Liver (tissue), 9 donors: ENCODE results near the gene INPP4B. TPM values are rescaled to one million over a fixed set of nuclear protein-coding genes. Genes with fewer than 3 reads are reported as not detected.

ENCODE experiments used
- DNase-seq: peaks from one replicate; pipeline ENCODE4 v3.0.0-alpha.2; 2017; ENCODE audit warnings: low spot score
- H3K27ac ChIP-seq, 2 donors: one replicate each; pipeline ENCODE4 v1.7.0; 2013; ENCODE audit warnings: inconsistent platforms in 2 of 2, low read length in 2 of 2, control low read depth in 1 of 2, low read depth in 1 of 2, mild to moderate bottlenecking in 1 of 2
- H3K27me3 ChIP-seq, 4 donors: one replicate each; pipeline versions ENCODE4 v1.6.1 to v1.7.0; 2013; ENCODE audit warnings: low read length in 3 of 4, inconsistent platforms in 1 of 4, mild to moderate bottlenecking in 1 of 4, moderate library complexity in 1 of 4; ENCODE audit not compliant: control insufficient read depth in 4 of 4, insufficient read depth in 4 of 4
- H3K36me3 ChIP-seq, 4 donors: one replicate each; pipeline versions ENCODE4 v1.6.1 to v1.7.0; 2013; ENCODE audit warnings: low read length in 3 of 4, mild to moderate bottlenecking in 3 of 4, low read depth in 1 of 4, moderate library complexity in 1 of 4; ENCODE audit not compliant: control insufficient read depth in 4 of 4, insufficient read depth in 3 of 4
- H3K4me1 ChIP-seq, 4 donors: one replicate each; pipeline versions ENCODE4 v1.6.1 to v1.7.0; 2013; ENCODE audit warnings: low read length in 3 of 4, mild to moderate bottlenecking in 3 of 4, moderate library complexity in 1 of 4; ENCODE audit not compliant: control insufficient read depth in 4 of 4, insufficient read depth in 4 of 4
- H3K4me3 ChIP-seq, 3 donors: one replicate each; pipeline versions ENCODE4 v1.6.1 to v1.7.0; 2013; ENCODE audit warnings: low read length in 3 of 3, control low read depth in 1 of 3, low read depth in 1 of 3, mild to moderate bottlenecking in 1 of 3
- H3K9ac ChIP-seq, 2 donors: one replicate each; pipeline ENCODE4 v1.7.0; 2013; ENCODE audit warnings: low read length in 2 of 2, mild to moderate bottlenecking in 2 of 2, moderate library complexity in 2 of 2, control low read depth in 1 of 2, low read depth in 1 of 2
- H3K9me3 ChIP-seq, 4 donors: one replicate each; pipeline versions ENCODE4 v1.6.1 to v1.7.0; 2013; ENCODE audit warnings: low read length in 3 of 4; ENCODE audit not compliant: control insufficient read depth in 4 of 4
- ATF3 ChIP-seq: IDR thresholded peaks from 2 replicates; pipeline ENCODE4 v1.6.1; 2016; ENCODE audit warnings: antibody characterized with exemption
- CTCF ChIP-seq: fragments of 150-350 bp; IDR thresholded peaks from 2 replicates; pipeline ENCODE4 v1.5.1; 2017; ENCODE audit warnings: improper control_type of control experiment, low read depth, low read length; ENCODE audit not compliant: missing input control
- EGR1 ChIP-seq, 2 donors: IDR thresholded peaks; 2 replicates each; pipeline ENCODE4 v1.6.1; 2016 to 2018; ENCODE audit warnings: antibody characterized with exemption in 2 of 2, low read depth in 2 of 2
- FOXA1 ChIP-seq: IDR thresholded peaks from 2 replicates; pipeline ENCODE4 v1.6.1; 2016; ENCODE audit warnings: antibody characterized with exemption
- FOXA2 ChIP-seq: IDR thresholded peaks from 2 replicates; pipeline ENCODE4 v1.6.1; 2016; ENCODE audit warnings: antibody characterized with exemption
- HNF4G ChIP-seq: IDR thresholded peaks from 2 replicates; pipeline ENCODE4 v1.6.1; 2016; ENCODE audit warnings: antibody characterized with exemption
- JUND ChIP-seq, 2 donors: IDR thresholded peaks; 2 replicates each; pipeline ENCODE4 v1.6.1; 2016; ENCODE audit warnings: antibody characterized with exemption in 2 of 2
- NR2F2 ChIP-seq: IDR thresholded peaks from 2 replicates; pipeline ENCODE4 v1.6.1; 2016; ENCODE audit warnings: antibody characterized with exemption
- RAD21 ChIP-seq, 2 donors: IDR thresholded peaks; 2 replicates each; pipeline ENCODE4 v1.6.1; 2016; ENCODE audit warnings: antibody characterized with exemption in 2 of 2, mild to moderate bottlenecking in 2 of 2
- RXRA ChIP-seq, 2 donors: IDR thresholded peaks; 2 replicates each; pipeline ENCODE4 v1.6.1; 2017 to 2018; ENCODE audit warnings: antibody characterized with exemption in 2 of 2, mild to moderate bottlenecking in 1 of 2
- SP1 ChIP-seq: IDR thresholded peaks from 2 replicates; pipeline ENCODE4 v1.6.1; 2018; ENCODE audit warnings: antibody characterized with exemption, mild to moderate bottlenecking
- TAF1 ChIP-seq: conservative IDR thresholded peaks from 2 replicates; pipeline ENCODE4 v1.6.1; 2016; ENCODE audit warnings: antibody characterized with exemption, mild to moderate bottlenecking
- YY1 ChIP-seq: IDR thresholded peaks from 2 replicates; pipeline ENCODE4 v1.6.1; 2016; ENCODE audit warnings: antibody characterized with exemption, mild to moderate bottlenecking
- ZBTB33 ChIP-seq: IDR thresholded peaks from 2 replicates; pipeline ENCODE4 v1.6.1; 2016; ENCODE audit warnings: antibody characterized with exemption
- WGBS: extraction: QIAGEN DNeasy Blood & Tissue Kit; methylation state at CpG from one replicate; pipeline ENCODE4 v1.1.7; 2013; 5-methylcytosine and 5-hydroxymethylcytosine counted together
- polyA plus RNA-seq, 2 donors: library from polyadenylated mRNA; stranded (reverse) in 1 of 2; unstranded in 1 of 2; fragments of 200-250 nt in 1 of 2; fragments of >200 nt in 1 of 2; fragmentation: Nextera tagmentation in 1 of 2; extraction: Ambion mirVana in 1 of 2; gene quantifications; one replicate each; pipeline versions ENCODE4 v1.2.1 to v1.2.3, GENCODE V29; 2013 to 2015
- total RNA-seq, 2 donors: library from RNA; depleted of rRNA; stranded (reverse); fragments of >200 nt; gene quantifications; one replicate each; pipeline ENCODE4 v1.2.3, GENCODE V29; 2014
- TF ChIP-seq, protein P1 (sequence below): IDR thresholded peaks from 2 replicates; pipeline ENCODE4 v1.6.1; 2016; ENCODE audit warnings: antibody characterized with exemption
- TF ChIP-seq, protein P2 (sequence below): IDR thresholded peaks from 2 replicates; pipeline ENCODE4 v1.6.1; 2016; ENCODE audit warnings: antibody characterized with exemption, mild to moderate bottlenecking
- donor health status: healthy.
- donor health status: healthy.
- donor health status: healthy.
- donor health status: healthy.
- donor health status: healthy.

Gene INPP4B
- total and polyA plus RNA-seq, 4 donors = 0.43 to 2.8 (median 1.6) TPM

GRCh38 chr4:142168181-142168580, 677.9 kb downstream of the INPP4B start:
- H3K36me3 ChIP-seq = no peaks in the 10 kb centered on the region
- no peaks in the 10 kb centered on the region for H3K4me1 ChIP-seq
- no peaks in the 10 kb centered on the region for H3K9me3 ChIP-seq
- DNase-seq = no peak
- no peak overlapping the region for H3K27ac ChIP-seq
- no peak overlapping the region for H3K9ac ChIP-seq
- H3K27me3 ChIP-seq = no peaks in the 10 kb centered on the region
- TF ChIP-seq SP1 (no peak), YY1 (no peak), HNF4G (no peak), FOXA2 (no peak), RAD21 (IDR thresholded peaks at IDR 0.05) (no peak), FOXA1 (no peak), NR2F2 (no peak), TAF1 (no peak), ATF3 (no peak), ZBTB33 (no peak), JUND (IDR thresholded peaks at IDR 0.05) (no peak), CTCF (no peak), RXRA (IDR thresholded peaks at IDR 0.05) (no peak), EGR1 (IDR thresholded peaks at IDR 0.05; ENCODE audit: low read depth in 2 of 2) (no peak)
- TF ChIP-seq, protein P1, sequence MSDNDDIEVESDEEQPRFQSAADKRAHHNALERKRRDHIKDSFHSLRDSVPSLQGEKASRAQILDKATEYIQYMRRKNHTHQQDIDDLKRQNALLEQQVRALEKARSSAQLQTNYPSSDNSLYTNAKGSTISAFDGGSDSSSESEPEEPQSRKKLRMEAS = no peak
- TF ChIP-seq, protein P2, sequence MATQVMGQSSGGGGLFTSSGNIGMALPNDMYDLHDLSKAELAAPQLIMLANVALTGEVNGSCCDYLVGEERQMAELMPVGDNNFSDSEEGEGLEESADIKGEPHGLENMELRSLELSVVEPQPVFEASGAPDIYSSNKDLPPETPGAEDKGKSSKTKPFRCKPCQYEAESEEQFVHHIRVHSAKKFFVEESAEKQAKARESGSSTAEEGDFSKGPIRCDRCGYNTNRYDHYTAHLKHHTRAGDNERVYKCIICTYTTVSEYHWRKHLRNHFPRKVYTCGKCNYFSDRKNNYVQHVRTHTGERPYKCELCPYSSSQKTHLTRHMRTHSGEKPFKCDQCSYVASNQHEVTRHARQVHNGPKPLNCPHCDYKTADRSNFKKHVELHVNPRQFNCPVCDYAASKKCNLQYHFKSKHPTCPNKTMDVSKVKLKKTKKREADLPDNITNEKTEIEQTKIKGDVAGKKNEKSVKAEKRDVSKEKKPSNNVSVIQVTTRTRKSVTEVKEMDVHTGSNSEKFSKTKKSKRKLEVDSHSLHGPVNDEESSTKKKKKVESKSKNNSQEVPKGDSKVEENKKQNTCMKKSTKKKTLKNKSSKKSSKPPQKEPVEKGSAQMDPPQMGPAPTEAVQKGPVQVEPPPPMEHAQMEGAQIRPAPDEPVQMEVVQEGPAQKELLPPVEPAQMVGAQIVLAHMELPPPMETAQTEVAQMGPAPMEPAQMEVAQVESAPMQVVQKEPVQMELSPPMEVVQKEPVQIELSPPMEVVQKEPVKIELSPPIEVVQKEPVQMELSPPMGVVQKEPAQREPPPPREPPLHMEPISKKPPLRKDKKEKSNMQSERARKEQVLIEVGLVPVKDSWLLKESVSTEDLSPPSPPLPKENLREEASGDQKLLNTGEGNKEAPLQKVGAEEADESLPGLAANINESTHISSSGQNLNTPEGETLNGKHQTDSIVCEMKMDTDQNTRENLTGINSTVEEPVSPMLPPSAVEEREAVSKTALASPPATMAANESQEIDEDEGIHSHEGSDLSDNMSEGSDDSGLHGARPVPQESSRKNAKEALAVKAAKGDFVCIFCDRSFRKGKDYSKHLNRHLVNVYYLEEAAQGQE = no peak
- H3K4me3 ChIP-seq = no peak overlapping the region
- WGBS = 85% methylated on average over 2 of the region's 2 CpGs
